ENCODE data around the gene GARIN5A.
A peak's percentile ranks its signal among the peaks of the same experiment; 100 is the strongest.

Gene GARIN5A

GRCh38 chr19:50476224-50476906, at the start of gene GARIN5A, which contains the start of gene EMC10:
Gene GARIN5A (minus strand): TSS chr19:50476848. CDS start chr19:50476388, 460 bp downstream.
Gene EMC10 (plus strand): TSS chr19:50476507. CDS start chr19:50476545, 38 bp downstream.
- peak; percentile 85 for DNase-seq (ENCODE audit: low spot score)

- no peak for DNase-seq (ENCODE audit: low spot score)
Observed at GRCh38 chr19:50522881-50523280, 46.2 kb upstream of the GARIN5A start.

- no peak for DNase-seq (ENCODE audit: low spot score)
Observed at GRCh38 chr19:50520822-50521465, 44.3 kb upstream of the GARIN5A start.

GRCh38 chr19:50519006-50519575, 42.4 kb upstream of the GARIN5A start:
- no peak for DNase-seq (ENCODE audit: low spot score)

GRCh38 chr19:50518091-50519005, 41.7 kb upstream of the GARIN5A start:
- no peak for DNase-seq (ENCODE audit: low spot score)

- no peak for DNase-seq (ENCODE audit: low spot score)
Observed at GRCh38 chr19:50517704-50518075, 41.0 kb upstream of the GARIN5A start.

- no peak for DNase-seq (ENCODE audit: low spot score)
Observed at GRCh38 chr19:50516964-50517703, 40.5 kb upstream of the GARIN5A start.

- DNase-seq (ENCODE audit: low spot score) = no peak
Observed at GRCh38 chr19:50516456-50516855, 39.8 kb upstream of the GARIN5A start.

- no peak for DNase-seq (ENCODE audit: low spot score)
Observed at GRCh38 chr19:50515168-50515561, 38.5 kb upstream of the GARIN5A start.

- no peak for DNase-seq (ENCODE audit: low spot score)
Observed at GRCh38 chr19:50514346-50515167, 37.9 kb upstream of the GARIN5A start.

- no peak for DNase-seq (ENCODE audit: low spot score)
Observed at GRCh38 chr19:50513746-50514345, 37.2 kb upstream of the GARIN5A start, which contains the start of gene ASPDH. Gene ASPDH (minus strand): TSS chr19:50513913. CDS start chr19:50513823, 90 bp downstream.

GRCh38 chr19:50512999-50513745, 36.5 kb upstream of the GARIN5A start:
- no peak for DNase-seq (ENCODE audit: low spot score)

GRCh38 chr19:50512112-50512998, 35.7 kb upstream of the GARIN5A start:
- DNase-seq (ENCODE audit: low spot score) = no peak

GRCh38 chr19:50511069-50511822, 34.6 kb upstream of the GARIN5A start, which contains the start of gene JOSD2:
Gene JOSD2 (minus strand): TSS chr19:50511191. CDS start chr19:50510431, 760 bp downstream.
- peak; percentile 99 for DNase-seq (ENCODE audit: low spot score)

GRCh38 chr19:50510700-50511068, 34.0 kb upstream of the GARIN5A start:
- DNase-seq (ENCODE audit: low spot score) = no peak

- no peak for DNase-seq (ENCODE audit: low spot score)
Observed at GRCh38 chr19:50510121-50510670, 33.5 kb upstream of the GARIN5A start.

- no peak for DNase-seq (ENCODE audit: low spot score)
Observed at GRCh38 chr19:50509366-50509765, 32.7 kb upstream of the GARIN5A start.
